GM12873 (cell line): ENCODE results near the gene SMAD6.

Source experiments
- TF ChIP-seq, protein P1 (sequence below): IDR thresholded peaks from 2 replicates; pipeline ENCODE4 v1.5.1; 2012; ENCODE audit warnings: low read depth, mild to moderate bottlenecking, moderate library complexity, low read length, control low read depth; ENCODE audit not compliant: insufficient read depth; ENCODE audit errors: missing control alignments

The SMAD6 gene

DNA sequence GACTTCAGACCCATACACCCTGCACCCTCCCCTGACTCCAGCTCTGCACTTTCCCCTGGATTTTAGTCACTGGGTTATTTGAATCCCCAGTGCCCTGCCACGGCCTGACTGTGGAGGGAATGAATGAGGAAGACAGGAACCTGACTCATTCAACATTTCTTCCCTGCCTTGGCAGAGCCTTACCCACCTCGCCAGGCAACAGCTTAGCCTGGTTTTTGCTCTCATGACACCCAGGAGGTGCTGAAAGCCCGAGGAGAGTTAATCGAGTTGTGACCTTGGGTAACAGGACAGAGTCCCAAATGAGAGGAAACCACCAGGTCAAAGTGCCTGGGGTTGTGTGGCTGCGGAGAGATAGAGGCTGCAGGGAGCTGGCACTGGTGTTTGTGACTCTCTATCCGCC is 128.3 kb downstream of the SMAD6 start:
- TF ChIP-seq, protein P1, sequence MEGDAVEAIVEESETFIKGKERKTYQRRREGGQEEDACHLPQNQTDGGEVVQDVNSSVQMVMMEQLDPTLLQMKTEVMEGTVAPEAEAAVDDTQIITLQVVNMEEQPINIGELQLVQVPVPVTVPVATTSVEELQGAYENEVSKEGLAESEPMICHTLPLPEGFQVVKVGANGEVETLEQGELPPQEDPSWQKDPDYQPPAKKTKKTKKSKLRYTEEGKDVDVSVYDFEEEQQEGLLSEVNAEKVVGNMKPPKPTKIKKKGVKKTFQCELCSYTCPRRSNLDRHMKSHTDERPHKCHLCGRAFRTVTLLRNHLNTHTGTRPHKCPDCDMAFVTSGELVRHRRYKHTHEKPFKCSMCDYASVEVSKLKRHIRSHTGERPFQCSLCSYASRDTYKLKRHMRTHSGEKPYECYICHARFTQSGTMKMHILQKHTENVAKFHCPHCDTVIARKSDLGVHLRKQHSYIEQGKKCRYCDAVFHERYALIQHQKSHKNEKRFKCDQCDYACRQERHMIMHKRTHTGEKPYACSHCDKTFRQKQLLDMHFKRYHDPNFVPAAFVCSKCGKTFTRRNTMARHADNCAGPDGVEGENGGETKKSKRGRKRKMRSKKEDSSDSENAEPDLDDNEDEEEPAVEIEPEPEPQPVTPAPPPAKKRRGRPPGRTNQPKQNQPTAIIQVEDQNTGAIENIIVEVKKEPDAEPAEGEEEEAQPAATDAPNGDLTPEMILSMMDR = no peak

DNA sequence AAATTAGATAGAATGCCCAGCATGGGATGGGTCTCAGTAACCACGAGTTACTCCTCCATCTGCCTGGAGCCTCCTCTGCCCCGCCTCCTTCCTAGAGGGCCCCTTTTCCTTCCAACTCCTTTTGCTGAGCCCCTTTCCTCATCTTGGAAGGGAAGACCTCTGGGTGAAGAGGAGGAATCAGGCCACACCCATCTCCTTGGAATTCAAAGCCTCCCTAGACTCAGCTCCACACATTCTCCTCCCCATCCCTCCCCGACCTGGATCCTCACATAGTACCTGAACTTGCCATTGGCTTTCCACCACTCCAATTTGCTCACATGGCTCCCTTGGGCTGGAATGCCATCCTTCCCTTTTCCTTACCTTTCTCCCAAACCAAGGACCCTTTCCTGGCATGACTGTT is 128.8 kb downstream of the SMAD6 start:
- TF ChIP-seq, protein P1 = no peak

DNA sequence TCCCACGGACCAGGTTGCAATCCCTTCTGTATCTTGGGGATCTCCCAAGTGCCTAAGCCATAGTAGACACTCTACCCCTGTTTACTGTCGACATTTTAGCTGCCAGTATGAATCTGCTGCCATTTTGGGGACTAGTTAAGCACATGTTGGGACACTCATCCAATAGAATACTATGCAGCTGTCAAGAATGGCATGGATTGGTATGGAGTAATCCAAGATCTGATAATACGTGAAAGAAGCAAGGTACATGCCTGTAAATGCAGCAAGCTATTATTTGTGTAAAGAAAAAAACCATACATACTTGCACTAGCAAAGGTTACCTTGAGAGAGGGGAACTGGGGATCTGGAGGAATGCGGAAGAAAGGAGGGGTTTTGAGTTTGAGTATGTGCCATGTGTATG is 129.3 kb downstream of the SMAD6 start:
- TF ChIP-seq, protein P1 = no peak

DNA sequence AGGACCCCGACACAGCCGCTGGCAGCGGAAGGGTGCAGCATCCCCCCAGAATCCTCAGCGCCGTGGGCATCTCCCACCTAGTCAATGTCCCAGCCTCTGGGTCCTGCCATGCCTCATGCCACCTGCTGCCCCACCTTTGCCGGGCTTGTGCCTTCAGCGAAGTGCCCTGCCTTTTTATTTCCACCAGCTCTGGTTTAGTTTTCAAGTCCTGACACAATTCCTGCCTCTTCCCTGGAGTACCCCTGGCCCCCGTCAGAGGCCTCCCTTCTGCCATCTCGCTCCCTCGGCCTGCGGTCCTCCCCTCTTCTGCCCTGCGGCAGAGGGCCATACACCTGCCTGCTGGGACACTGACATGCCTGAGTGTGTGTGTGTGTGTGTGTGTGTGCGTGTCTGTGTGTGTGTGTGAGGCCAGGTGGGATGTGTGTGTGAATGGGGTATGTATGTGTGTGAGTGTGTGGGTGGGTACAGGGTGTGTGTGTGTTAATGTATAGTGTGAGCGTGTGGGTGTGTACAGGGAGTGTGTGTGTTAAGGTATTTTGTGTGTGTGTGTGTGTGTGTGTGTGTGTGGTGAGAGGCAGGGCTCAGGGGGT is 129.9 kb downstream of the SMAD6 start:
- TF ChIP-seq, protein P1 = no peak
